ENCODE data around the gene NOP53.
"Not testable (repeated sequence)": the region's sequence is repeated elsewhere in the genome, so short reads cannot be mapped to it uniquely, and the experiment has no call there.

The NOP53 gene

GRCh38 chr19:47726467-47726866 lies 18.9 kb upstream of the NOP53 start:
- H3K79me2 ChIP-seq (ENCODE audit: low read length), result no peaks in the 10 kb centered on the region
- no peaks in the 10 kb centered on the region for H3K9me2 ChIP-seq (replicated peaks; ENCODE audit: insufficient read depth, low read length)
- H2AFZ ChIP-seq (ENCODE audit: low read length), result no peak overlapping the region
- H3K27ac ChIP-seq (ENCODE audit: low read length), result no peak overlapping the region
- H3K4me1 ChIP-seq (ENCODE audit: low read length), result no peaks in the 10 kb centered on the region
- no peak overlapping the region for H3K4me3 ChIP-seq (ENCODE audit: low read length)
- H3K9me3 ChIP-seq (replicated peaks; ENCODE audit: insufficient read depth, low read length), result no peaks in the 10 kb centered on the region
- no peaks in the 10 kb centered on the region for H3K36me3 ChIP-seq (replicated peaks; ENCODE audit: insufficient read depth, low read length)
- H3K27me3 ChIP-seq (replicated peaks; ENCODE audit: insufficient read depth, low read length), result peaks cover 88% of the 10 kb centered on the region
- DNase-seq, result no peak
- H3K4me2 ChIP-seq (ENCODE audit: low read depth, low read length), result no peak overlapping the region
- H4K20me1 ChIP-seq (ENCODE audit: insufficient read depth, low read length), result no peaks in the 10 kb centered on the region
- no peaks in the 10 kb centered on the region for H3F3A ChIP-seq (ENCODE audit: insufficient read depth, low read length)
- TF ChIP-seq EZH2phosphoT487 (IDR thresholded peaks at IDR 0.05; ENCODE audit: low read length), result no peak
- no peak for TF ChIP-seq EZH2 (optimal IDR thresholded peaks at IDR 0.05; ENCODE audit: low read depth, low read length)
- TF ChIP-seq CTCF (IDR thresholded peaks at IDR 0.05; ENCODE audit: low read length), result no peak
- H3K9ac ChIP-seq (ENCODE audit: low read length), result no peak overlapping the region

GRCh38 chr19:47728295-47728694 lies 17.1 kb upstream of the NOP53 start:
- not testable (repeated sequence) for H3K4me2 ChIP-seq (ENCODE audit: low read depth, low read length); DNase-seq; H3K36me3 ChIP-seq (replicated peaks; ENCODE audit: insufficient read depth, low read length); H3K9me2 ChIP-seq (replicated peaks; ENCODE audit: insufficient read depth, low read length); H3K4me1 ChIP-seq (ENCODE audit: low read length); H2AFZ ChIP-seq (ENCODE audit: low read length); H3K4me3 ChIP-seq (ENCODE audit: low read length); H3K79me2 ChIP-seq (ENCODE audit: low read length); H3K9me3 ChIP-seq (replicated peaks; ENCODE audit: insufficient read depth, low read length); H3F3A ChIP-seq (ENCODE audit: insufficient read depth, low read length); H3K9ac ChIP-seq (ENCODE audit: low read length); H3K27ac ChIP-seq (ENCODE audit: low read length); H4K20me1 ChIP-seq (ENCODE audit: insufficient read depth, low read length)
- peaks cover 89% of the 10 kb centered on the region for H3K27me3 ChIP-seq (replicated peaks; ENCODE audit: insufficient read depth, low read length)

- Histone ChIP-seq H2AFZ (ENCODE audit: low read length) (no peak overlapping the region), H3K36me3 (replicated peaks; ENCODE audit: insufficient read depth, low read length) (no peaks in the 10 kb centered on the region), H3K79me2 (ENCODE audit: low read length) (no peaks in the 10 kb centered on the region), H3K9me2 (replicated peaks; ENCODE audit: insufficient read depth, low read length) (no peaks in the 10 kb centered on the region), H3K4me3 (ENCODE audit: low read length) (no peak overlapping the region), H3K4me2 (ENCODE audit: low read depth, low read length) (no peak overlapping the region), H3K9ac (ENCODE audit: low read length) (no peak overlapping the region), H4K20me1 (ENCODE audit: insufficient read depth, low read length) (no peaks in the 10 kb centered on the region), H3K4me1 (ENCODE audit: low read length) (no peaks in the 10 kb centered on the region), H3K27ac (ENCODE audit: low read length) (no peak overlapping the region), H3F3A (ENCODE audit: insufficient read depth, low read length) (no peaks in the 10 kb centered on the region), H3K27me3 (replicated peaks; ENCODE audit: insufficient read depth, low read length) (peaks cover 87% of the 10 kb centered on the region), H3K9me3 (replicated peaks; ENCODE audit: insufficient read depth, low read length) (no peaks in the 10 kb centered on the region)
- no peak for DNase-seq
- TF ChIP-seq EZH2 (optimal IDR thresholded peaks at IDR 0.05; ENCODE audit: low read depth, low read length) (no peak), EZH2phosphoT487 (IDR thresholded peaks at IDR 0.05; ENCODE audit: low read length) (no peak), CTCF (IDR thresholded peaks at IDR 0.05; ENCODE audit: low read length) (no peak)
Measured at GRCh38 chr19:47729468-47729798, 15.9 kb upstream of the NOP53 start.

GRCh38 chr19:47729799-47730520 lies 15.4 kb upstream of the NOP53 start:
- Histone ChIP-seq H3F3A (ENCODE audit: insufficient read depth, low read length) (no peaks in the 10 kb centered on the region), H3K9me2 (replicated peaks; ENCODE audit: insufficient read depth, low read length) (no peaks in the 10 kb centered on the region), H3K27me3 (replicated peaks; ENCODE audit: insufficient read depth, low read length) (peaks cover 87% of the 10 kb centered on the region), H3K4me2 (ENCODE audit: low read depth, low read length) (no peak overlapping the region), H3K9ac (ENCODE audit: low read length) (no peak overlapping the region), H3K4me3 (ENCODE audit: low read length) (no peak overlapping the region), H2AFZ (ENCODE audit: low read length) (no peak overlapping the region), H3K79me2 (ENCODE audit: low read length) (no peaks in the 10 kb centered on the region), H3K9me3 (replicated peaks; ENCODE audit: insufficient read depth, low read length) (no peaks in the 10 kb centered on the region), H4K20me1 (ENCODE audit: insufficient read depth, low read length) (no peaks in the 10 kb centered on the region), H3K27ac (ENCODE audit: low read length) (no peak overlapping the region), H3K4me1 (ENCODE audit: low read length) (no peaks in the 10 kb centered on the region), H3K36me3 (replicated peaks; ENCODE audit: insufficient read depth, low read length) (no peaks in the 10 kb centered on the region)
- TF ChIP-seq EZH2 (optimal IDR thresholded peaks at IDR 0.05; ENCODE audit: low read depth, low read length) (no peak), EZH2phosphoT487 (IDR thresholded peaks at IDR 0.05; ENCODE audit: low read length) (no peak), CTCF (IDR thresholded peaks at IDR 0.05; ENCODE audit: low read length) (no peak)
- DNase-seq, result no peak
